Thyroid gland (tissue), 4 donors: ENCODE measurements around the gene ABCF2. TPM values are rescaled to one million over a fixed set of nuclear protein-coding genes. Genes with fewer than 3 reads are reported as not detected.

Experiments
- DNase-seq, 2 donors: peaks; one replicate each; pipeline ENCODE4 v3.0.0-alpha.2; 2019
- H3K27ac ChIP-seq, 3 donors: fragments of 200-600 bp; sonication (generic); 1 replicate in 2 of 3; 2 replicates in 1 of 3; pipeline ENCODE4 v1.5.1; 2016 to 2019; ENCODE audit warnings: mild to moderate bottlenecking in 1 of 3, moderate library complexity in 1 of 3
- H3K27me3 ChIP-seq: fragments of 200-600 bp; sonication (generic); one replicate; pipeline ENCODE4 v1.5.1; 2019
- H3K36me3 ChIP-seq, 2 donors: fragments of 200-600 bp; sonication (generic); one replicate each; pipeline ENCODE4 v1.5.1; 2016 to 2019
- H3K4me1 ChIP-seq, 2 donors: fragments of 200-600 bp; sonication (generic); one replicate each; pipeline ENCODE4 v1.5.1; 2017 to 2019
- H3K4me3 ChIP-seq, 3 donors: fragments of 200-600 bp; sonication (generic); replicated peaks in 1 of 3; 1 replicate in 2 of 3; 2 replicates in 1 of 3; pipeline ENCODE4 v1.5.1; 2016; ENCODE audit warnings: mild to moderate bottlenecking in 1 of 3
- H3K9me3 ChIP-seq: fragments of 200-600 bp; sonication (generic); one replicate; pipeline ENCODE4 v1.5.1; 2017
- POLR2A ChIP-seq, 2 donors: fragments of 450-650 bp; IDR thresholded peaks; one replicate each; pipeline ENCODE4 v1.6.1; 2017; ENCODE audit warnings: antibody characterized with exemption in 2 of 2, mild to moderate bottlenecking in 2 of 2, moderate library complexity in 1 of 2
- WGBS, 2 donors: methylation state at CpG; one replicate each; pipeline ENCODE4 v1.1.5; 2017; 5-methylcytosine and 5-hydroxymethylcytosine counted together
- intact Hi-C: fragments of 100-400 bp; cut with DNase I; formaldehyde crosslinking; loops from one replicate; pipeline ENCODE4 v1.15.1; 2023
- total RNA-seq, 4 donors: library from RNA; depleted of rRNA; stranded (reverse); fragments of >200 nt; gene quantifications; one replicate each; pipeline ENCODE4 v1.2.3, GENCODE V29; 2016
- TF ChIP-seq, protein P1 (sequence below), 6 experiments: fragments of 200-600 bp in 3 of 6; fragments of 450-650 bp in 3 of 6; sonication (generic) in 3 of 6; IDR thresholded peaks; one replicate each; pipeline ENCODE4 v1.5.1; 2016 to 2019; ENCODE audit warnings: antibody characterized with exemption in 6 of 6, mild to moderate bottlenecking in 2 of 6, inconsistent platforms in 1 of 6, moderate library complexity in 1 of 6

Gene ABCF2
- total RNA-seq, 4 donors from 2014 or later, result 23.8 to 39.4 (median 34.1) TPM

DNA sequence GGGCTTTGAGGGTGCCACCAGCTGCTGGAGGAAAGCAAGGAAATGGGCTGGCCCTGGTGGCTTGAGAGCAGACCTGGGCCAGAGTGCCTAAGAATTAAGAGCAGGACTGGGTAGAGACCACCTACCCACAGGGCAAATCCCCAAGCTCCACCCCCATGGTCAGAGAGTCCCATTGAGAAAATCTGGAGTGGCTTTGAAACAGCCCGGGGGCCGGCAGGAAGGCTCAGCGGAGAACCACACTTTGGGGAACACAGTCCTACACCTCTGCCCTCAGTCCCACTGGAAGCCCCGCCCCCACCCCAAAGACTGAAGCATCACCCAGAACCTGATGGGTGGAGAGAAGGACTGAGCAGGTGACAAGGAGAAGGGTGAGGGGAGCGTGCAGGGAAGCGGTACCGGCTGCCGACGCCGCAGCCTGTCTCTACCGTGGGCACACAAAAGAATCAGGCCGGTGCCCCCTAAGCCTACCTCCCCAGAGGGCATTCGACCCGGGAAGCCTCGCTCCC, 17.9 kb upstream of the ABCF2 start:
- WGBS, 2 donors, result 0 to 11% methylated on average over 5 to 9 of the region's 15 CpGs
- Histone ChIP-seq H3K9me3 (no peaks in the 10 kb centered on the region), H3K27ac (no peak overlapping the region), H3K27me3 (no peaks in the 10 kb centered on the region), H3K36me3 (peaks cover 0 to 6% of the 10 kb centered on the region in 2 donors), H3K4me1 (peaks cover 32 to 57% of the 10 kb centered on the region in 2 donors), H3K4me3 (peak overlapping the region in 1 of 3 donors; percentile 34)
- intact Hi-C loops, result loop anchor here (2.0 kb wide), 1 partner anchor 58 kb away; no protein-coding TSS in a partner anchor
- TF ChIP-seq, protein P1, sequence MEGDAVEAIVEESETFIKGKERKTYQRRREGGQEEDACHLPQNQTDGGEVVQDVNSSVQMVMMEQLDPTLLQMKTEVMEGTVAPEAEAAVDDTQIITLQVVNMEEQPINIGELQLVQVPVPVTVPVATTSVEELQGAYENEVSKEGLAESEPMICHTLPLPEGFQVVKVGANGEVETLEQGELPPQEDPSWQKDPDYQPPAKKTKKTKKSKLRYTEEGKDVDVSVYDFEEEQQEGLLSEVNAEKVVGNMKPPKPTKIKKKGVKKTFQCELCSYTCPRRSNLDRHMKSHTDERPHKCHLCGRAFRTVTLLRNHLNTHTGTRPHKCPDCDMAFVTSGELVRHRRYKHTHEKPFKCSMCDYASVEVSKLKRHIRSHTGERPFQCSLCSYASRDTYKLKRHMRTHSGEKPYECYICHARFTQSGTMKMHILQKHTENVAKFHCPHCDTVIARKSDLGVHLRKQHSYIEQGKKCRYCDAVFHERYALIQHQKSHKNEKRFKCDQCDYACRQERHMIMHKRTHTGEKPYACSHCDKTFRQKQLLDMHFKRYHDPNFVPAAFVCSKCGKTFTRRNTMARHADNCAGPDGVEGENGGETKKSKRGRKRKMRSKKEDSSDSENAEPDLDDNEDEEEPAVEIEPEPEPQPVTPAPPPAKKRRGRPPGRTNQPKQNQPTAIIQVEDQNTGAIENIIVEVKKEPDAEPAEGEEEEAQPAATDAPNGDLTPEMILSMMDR (IDR thresholded peaks at IDR 0.05), result no peak
- no peak for TF ChIP-seq POLR2A (IDR thresholded peaks at IDR 0.05)
- peak in 1 of 2 donors; percentile 17 for DNase-seq

DNA sequence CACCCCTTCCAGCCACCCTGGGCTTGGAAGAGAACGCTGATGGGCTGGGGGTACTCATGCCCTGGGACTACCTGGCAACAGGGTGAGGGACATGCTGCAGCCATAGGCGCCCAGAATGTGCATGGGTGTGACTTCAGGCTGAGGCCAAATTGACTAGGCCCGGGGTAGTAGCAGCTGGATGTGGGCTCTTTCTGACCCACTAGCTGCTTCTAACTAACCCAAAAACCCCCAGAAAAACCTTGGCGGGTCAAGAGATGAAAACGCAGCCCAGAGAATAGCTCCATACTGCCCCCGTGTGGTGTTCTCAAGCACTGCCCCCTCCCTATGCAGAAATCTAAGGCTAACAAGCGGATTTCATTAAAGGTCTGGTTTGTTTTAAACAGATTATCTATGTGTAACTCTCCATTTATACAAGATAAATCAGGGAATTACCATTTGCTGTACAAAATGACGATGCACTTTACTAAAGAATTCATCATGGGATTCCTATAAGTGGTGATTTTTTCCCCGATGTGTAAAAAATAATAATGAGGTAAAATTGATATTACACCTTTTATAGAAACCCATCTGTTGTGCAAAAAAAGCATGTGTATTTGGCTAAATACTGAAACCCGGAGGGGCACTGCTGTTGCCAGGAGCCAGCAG, 17.3 kb upstream of the ABCF2 start:
- Histone ChIP-seq H3K9me3 (no peaks in the 10 kb centered on the region), H3K27me3 (no peaks in the 10 kb centered on the region), H3K36me3 (peaks cover under 1 to 11% of the 10 kb centered on the region in 2 donors), H3K4me1 (peaks cover 26 to 51% of the 10 kb centered on the region in 2 donors), H3K27ac (no peak overlapping the region), H3K4me3 (peak overlapping the region in 1 of 3 donors; percentile 34)
- intact Hi-C loops, result loop anchor here (2.0 kb wide), 1 partner anchor 58 kb away; no protein-coding TSS in a partner anchor
- peak; percentile 36 to 37 for DNase-seq
- TF ChIP-seq POLR2A (IDR thresholded peaks at IDR 0.05), result no peak
- TF ChIP-seq, protein P1 (IDR thresholded peaks at IDR 0.05), result peak; percentile 26 to 87 (median 54)
- WGBS, 2 donors, result 34 to 36% methylated on average over 10 of the region's 10 CpGs

DNA sequence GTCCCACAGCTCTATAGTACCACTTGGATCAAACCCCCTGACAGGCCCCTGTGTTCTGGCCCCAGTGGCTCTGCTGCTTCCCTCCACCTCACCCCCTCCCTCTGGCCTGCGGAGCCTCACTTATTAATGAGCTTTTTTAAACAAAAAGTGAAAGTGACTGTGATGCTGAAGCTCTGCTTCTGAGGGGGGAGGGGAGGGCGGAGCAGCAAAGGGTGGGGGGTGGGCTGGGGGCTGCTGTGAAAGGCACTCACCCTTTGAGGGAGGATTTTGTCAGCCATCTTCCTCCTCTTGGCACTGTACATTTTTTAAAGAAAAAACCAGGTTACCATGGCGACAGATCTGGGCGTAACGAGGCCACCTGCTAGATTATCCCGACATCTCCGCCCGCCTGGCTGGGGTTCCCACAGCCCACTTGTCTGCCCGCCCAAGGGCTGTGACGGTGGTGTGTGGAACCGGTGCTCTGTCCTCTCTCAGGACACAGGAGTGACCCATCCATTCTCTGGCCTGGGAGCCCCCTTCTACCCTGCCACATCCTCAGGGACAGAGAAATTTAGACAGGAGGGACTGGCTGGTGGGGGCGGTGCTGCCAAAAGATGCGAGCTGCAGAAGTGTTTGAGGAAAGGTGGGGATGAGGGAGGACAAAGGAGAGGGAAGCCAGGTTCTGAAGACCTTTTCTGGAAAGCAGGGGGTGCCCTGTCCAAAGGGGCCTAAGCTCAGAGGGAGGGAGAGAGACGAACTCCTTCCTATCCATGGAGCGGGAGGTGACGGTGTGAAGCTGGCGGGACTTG, 16.6 kb upstream of the ABCF2 start:
- Histone ChIP-seq H3K27me3 (no peaks in the 10 kb centered on the region), H3K4me1 (peaks cover 25 to 48% of the 10 kb centered on the region in 2 donors), H3K9me3 (no peaks in the 10 kb centered on the region), H3K4me3 (no peak overlapping the region), H3K27ac (no peak overlapping the region), H3K36me3 (peaks cover 8 to 18% of the 10 kb centered on the region in 2 donors)
- intact Hi-C loops, result loop anchor here (2.0 kb wide), 1 partner anchor 59 kb away; no protein-coding TSS in a partner anchor
- TF ChIP-seq, protein P1 (IDR thresholded peaks at IDR 0.05), result no peak
- no peak for TF ChIP-seq POLR2A (IDR thresholded peaks at IDR 0.05)
- 55 to 66% methylated on average over 14 to 17 of the region's 17 CpGs for WGBS, 2 donors
- DNase-seq, result peak; percentile 27 to 38

DNA sequence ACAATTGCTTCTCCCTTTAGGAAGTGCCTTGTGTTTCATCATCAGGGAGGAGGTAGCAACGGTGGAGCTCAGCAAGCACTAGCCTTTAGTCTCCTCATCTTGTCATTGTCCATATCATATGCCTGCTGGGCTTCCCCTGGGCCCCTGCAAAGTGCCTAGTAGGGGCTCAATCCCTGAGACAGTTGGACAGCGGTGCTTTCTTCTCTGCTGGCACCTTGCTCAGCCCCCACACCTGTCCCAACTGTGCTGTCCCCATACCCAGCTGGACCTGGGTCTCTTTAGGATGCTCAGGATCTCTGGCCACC, 16.0 kb upstream of the ABCF2 start:
- intact Hi-C loops, result no loop called here
- Histone ChIP-seq H3K27me3 (no peaks in the 10 kb centered on the region), H3K9me3 (no peaks in the 10 kb centered on the region), H3K4me1 (peaks cover 24 to 48% of the 10 kb centered on the region in 2 donors), H3K4me3 (no peak overlapping the region), H3K36me3 (peaks cover 14 to 25% of the 10 kb centered on the region in 2 donors), H3K27ac (no peak overlapping the region)
- 55 to 59% methylated on average over 2 of the region's 2 CpGs for WGBS, 2 donors
- no peak for DNase-seq
- TF ChIP-seq, protein P1 (IDR thresholded peaks at IDR 0.05), result no peak
- no peak for TF ChIP-seq POLR2A (IDR thresholded peaks at IDR 0.05)
